ENCODE results near the gene SEC14L3. TPM values are rescaled to one million over a fixed set of nuclear protein-coding genes. Genes with fewer than 3 reads are reported as not detected.

Gene SEC14L3
- total RNA-seq, 1 experiment from 2014 or later: not detected

DNA sequence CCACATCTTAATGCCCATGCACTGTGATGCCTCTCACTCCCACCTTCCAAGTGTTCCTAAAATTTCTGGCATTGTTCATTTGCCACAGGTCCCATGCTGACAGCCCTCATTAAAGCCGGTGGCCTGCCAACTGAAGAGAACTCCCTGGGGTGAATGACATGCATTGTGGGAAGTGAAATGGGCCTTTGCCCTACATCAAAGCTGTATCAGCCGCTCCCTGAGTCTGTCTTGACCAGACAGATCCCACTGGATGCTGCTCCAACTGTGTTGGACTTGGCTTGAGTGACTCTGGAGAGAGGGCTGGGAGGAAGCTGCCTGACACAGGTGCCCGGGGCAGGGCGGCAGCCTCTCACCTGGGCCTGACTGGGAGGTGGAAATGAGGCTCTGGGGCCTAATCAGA, 42.4 kb upstream of the SEC14L3 start (continued):
- TF ChIP-seq, protein P1, sequence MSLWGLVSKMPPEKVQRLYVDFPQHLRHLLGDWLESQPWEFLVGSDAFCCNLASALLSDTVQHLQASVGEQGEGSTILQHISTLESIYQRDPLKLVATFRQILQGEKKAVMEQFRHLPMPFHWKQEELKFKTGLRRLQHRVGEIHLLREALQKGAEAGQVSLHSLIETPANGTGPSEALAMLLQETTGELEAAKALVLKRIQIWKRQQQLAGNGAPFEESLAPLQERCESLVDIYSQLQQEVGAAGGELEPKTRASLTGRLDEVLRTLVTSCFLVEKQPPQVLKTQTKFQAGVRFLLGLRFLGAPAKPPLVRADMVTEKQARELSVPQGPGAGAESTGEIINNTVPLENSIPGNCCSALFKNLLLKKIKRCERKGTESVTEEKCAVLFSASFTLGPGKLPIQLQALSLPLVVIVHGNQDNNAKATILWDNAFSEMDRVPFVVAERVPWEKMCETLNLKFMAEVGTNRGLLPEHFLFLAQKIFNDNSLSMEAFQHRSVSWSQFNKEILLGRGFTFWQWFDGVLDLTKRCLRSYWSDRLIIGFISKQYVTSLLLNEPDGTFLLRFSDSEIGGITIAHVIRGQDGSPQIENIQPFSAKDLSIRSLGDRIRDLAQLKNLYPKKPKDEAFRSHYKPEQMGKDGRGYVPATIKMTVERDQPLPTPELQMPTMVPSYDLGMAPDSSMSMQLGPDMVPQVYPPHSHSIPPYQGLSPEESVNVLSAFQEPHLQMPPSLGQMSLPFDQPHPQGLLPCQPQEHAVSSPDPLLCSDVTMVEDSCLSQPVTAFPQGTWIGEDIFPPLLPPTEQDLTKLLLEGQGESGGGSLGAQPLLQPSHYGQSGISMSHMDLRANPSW (CRISPR knock-in tag; conservative IDR thresholded peaks at IDR 0.05; ENCODE audit: low read depth): no peak
- no peak for TF ChIP-seq ATF1 (CRISPR knock-in tag; IDR thresholded peaks at IDR 0.05)
- TF ChIP-seq TCF7 (CRISPR knock-in tag; IDR thresholded peaks at IDR 0.05; ENCODE audit: low read depth): no peak
- no peak for TF ChIP-seq SOX15 (CRISPR knock-in tag; IDR thresholded peaks at IDR 0.05)
- TF ChIP-seq MXD4 (CRISPR knock-in tag; IDR thresholded peaks at IDR 0.05; ENCODE audit: borderline replicate concordance): no peak
- TF ChIP-seq, protein P2, sequence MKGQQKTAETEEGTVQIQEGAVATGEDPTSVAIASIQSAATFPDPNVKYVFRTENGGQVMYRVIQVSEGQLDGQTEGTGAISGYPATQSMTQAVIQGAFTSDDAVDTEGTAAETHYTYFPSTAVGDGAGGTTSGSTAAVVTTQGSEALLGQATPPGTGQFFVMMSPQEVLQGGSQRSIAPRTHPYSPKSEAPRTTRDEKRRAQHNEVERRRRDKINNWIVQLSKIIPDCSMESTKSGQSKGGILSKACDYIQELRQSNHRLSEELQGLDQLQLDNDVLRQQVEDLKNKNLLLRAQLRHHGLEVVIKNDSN (CRISPR knock-in tag; IDR thresholded peaks at IDR 0.05): no peak
- TF ChIP-seq ZNF671 (CRISPR knock-in tag; IDR thresholded peaks at IDR 0.05): no peak

DNA sequence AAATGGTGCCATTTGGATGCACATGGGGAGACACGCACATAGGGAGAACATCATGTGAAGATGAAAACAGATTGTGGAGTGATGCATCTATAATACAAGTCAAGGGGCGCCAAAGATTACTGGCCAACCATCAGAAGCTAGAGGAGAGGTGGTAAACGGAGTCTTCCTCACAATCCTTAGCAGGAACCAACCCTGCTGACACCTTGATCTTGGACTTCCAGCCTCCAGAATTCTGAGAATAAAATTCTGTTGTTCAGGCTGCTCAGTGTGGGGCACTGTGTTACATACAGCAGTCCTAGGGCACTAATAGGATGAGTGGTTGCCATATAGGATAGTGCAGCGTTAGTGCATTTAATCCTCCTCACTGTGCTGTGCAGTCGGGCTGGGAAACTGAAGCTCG, 41.6 kb upstream of the SEC14L3 start:
- CTCF ChIA-PET: interaction anchor here (0.5 kb wide), 1 partner anchor 740 kb away, joined by 3 read pairs; no protein-coding TSS in a partner anchor
- TF ChIP-seq, protein P3, sequence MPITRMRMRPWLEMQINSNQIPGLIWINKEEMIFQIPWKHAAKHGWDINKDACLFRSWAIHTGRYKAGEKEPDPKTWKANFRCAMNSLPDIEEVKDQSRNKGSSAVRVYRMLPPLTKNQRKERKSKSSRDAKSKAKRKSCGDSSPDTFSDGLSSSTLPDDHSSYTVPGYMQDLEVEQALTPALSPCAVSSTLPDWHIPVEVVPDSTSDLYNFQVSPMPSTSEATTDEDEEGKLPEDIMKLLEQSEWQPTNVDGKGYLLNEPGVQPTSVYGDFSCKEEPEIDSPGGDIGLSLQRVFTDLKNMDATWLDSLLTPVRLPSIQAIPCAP (CRISPR knock-in tag; IDR thresholded peaks at IDR 0.05): no peak
- TF ChIP-seq NFYB (CRISPR knock-in tag; conservative IDR thresholded peaks at IDR 0.05; ENCODE audit: low read depth) (no peak), OVOL2 (CRISPR knock-in tag; IDR thresholded peaks at IDR 0.05; ENCODE audit: borderline replicate concordance) (no peak), MYBL2 (CRISPR knock-in tag; IDR thresholded peaks at IDR 0.05) (no peak), TEAD1 (CRISPR knock-in tag; IDR thresholded peaks at IDR 0.05) (no peak), NFE2L1 (CRISPR knock-in tag; IDR thresholded peaks at IDR 0.05) (no peak)
- TF ChIP-seq, protein P4, sequence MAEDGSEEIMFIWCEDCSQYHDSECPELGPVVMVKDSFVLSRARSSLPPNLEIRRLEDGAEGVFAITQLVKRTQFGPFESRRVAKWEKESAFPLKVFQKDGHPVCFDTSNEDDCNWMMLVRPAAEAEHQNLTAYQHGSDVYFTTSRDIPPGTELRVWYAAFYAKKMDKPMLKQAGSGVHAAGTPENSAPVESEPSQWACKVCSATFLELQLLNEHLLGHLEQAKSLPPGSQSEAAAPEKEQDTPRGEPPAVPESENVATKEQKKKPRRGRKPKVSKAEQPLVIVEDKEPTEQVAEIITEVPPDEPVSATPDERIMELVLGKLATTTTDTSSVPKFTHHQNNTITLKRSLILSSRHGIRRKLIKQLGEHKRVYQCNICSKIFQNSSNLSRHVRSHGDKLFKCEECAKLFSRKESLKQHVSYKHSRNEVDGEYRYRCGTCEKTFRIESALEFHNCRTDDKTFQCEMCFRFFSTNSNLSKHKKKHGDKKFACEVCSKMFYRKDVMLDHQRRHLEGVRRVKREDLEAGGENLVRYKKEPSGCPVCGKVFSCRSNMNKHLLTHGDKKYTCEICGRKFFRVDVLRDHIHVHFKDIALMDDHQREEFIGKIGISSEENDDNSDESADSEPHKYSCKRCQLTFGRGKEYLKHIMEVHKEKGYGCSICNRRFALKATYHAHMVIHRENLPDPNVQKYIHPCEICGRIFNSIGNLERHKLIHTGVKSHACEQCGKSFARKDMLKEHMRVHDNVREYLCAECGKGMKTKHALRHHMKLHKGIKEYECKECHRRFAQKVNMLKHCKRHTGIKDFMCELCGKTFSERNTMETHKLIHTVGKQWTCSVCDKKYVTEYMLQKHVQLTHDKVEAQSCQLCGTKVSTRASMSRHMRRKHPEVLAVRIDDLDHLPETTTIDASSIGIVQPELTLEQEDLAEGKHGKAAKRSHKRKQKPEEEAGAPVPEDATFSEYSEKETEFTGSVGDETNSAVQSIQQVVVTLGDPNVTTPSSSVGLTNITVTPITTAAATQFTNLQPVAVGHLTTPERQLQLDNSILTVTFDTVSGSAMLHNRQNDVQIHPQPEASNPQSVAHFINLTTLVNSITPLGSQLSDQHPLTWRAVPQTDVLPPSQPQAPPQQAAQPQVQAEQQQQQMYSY (CRISPR knock-in tag; IDR thresholded peaks at IDR 0.05): no peak
- TF ChIP-seq, protein P5, sequence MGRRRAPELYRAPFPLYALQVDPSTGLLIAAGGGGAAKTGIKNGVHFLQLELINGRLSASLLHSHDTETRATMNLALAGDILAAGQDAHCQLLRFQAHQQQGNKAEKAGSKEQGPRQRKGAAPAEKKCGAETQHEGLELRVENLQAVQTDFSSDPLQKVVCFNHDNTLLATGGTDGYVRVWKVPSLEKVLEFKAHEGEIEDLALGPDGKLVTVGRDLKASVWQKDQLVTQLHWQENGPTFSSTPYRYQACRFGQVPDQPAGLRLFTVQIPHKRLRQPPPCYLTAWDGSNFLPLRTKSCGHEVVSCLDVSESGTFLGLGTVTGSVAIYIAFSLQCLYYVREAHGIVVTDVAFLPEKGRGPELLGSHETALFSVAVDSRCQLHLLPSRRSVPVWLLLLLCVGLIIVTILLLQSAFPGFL (CRISPR knock-in tag; IDR thresholded peaks at IDR 0.05; ENCODE audit: borderline replicate concordance): no peak
- TF ChIP-seq, protein P6, sequence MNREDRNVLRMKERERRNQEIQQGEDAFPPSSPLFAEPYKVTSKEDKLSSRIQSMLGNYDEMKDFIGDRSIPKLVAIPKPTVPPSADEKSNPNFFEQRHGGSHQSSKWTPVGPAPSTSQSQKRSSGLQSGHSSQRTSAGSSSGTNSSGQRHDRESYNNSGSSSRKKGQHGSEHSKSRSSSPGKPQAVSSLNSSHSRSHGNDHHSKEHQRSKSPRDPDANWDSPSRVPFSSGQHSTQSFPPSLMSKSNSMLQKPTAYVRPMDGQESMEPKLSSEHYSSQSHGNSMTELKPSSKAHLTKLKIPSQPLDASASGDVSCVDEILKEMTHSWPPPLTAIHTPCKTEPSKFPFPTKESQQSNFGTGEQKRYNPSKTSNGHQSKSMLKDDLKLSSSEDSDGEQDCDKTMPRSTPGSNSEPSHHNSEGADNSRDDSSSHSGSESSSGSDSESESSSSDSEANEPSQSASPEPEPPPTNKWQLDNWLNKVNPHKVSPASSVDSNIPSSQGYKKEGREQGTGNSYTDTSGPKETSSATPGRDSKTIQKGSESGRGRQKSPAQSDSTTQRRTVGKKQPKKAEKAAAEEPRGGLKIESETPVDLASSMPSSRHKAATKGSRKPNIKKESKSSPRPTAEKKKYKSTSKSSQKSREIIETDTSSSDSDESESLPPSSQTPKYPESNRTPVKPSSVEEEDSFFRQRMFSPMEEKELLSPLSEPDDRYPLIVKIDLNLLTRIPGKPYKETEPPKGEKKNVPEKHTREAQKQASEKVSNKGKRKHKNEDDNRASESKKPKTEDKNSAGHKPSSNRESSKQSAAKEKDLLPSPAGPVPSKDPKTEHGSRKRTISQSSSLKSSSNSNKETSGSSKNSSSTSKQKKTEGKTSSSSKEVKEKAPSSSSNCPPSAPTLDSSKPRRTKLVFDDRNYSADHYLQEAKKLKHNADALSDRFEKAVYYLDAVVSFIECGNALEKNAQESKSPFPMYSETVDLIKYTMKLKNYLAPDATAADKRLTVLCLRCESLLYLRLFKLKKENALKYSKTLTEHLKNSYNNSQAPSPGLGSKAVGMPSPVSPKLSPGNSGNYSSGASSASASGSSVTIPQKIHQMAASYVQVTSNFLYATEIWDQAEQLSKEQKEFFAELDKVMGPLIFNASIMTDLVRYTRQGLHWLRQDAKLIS (CRISPR knock-in tag; IDR thresholded peaks at IDR 0.05; ENCODE audit: borderline replicate concordance): no peak
- TF ChIP-seq, protein P7, sequence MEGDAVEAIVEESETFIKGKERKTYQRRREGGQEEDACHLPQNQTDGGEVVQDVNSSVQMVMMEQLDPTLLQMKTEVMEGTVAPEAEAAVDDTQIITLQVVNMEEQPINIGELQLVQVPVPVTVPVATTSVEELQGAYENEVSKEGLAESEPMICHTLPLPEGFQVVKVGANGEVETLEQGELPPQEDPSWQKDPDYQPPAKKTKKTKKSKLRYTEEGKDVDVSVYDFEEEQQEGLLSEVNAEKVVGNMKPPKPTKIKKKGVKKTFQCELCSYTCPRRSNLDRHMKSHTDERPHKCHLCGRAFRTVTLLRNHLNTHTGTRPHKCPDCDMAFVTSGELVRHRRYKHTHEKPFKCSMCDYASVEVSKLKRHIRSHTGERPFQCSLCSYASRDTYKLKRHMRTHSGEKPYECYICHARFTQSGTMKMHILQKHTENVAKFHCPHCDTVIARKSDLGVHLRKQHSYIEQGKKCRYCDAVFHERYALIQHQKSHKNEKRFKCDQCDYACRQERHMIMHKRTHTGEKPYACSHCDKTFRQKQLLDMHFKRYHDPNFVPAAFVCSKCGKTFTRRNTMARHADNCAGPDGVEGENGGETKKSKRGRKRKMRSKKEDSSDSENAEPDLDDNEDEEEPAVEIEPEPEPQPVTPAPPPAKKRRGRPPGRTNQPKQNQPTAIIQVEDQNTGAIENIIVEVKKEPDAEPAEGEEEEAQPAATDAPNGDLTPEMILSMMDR (IDR thresholded peaks at IDR 0.05): no peak
- TF ChIP-seq, protein P8, sequence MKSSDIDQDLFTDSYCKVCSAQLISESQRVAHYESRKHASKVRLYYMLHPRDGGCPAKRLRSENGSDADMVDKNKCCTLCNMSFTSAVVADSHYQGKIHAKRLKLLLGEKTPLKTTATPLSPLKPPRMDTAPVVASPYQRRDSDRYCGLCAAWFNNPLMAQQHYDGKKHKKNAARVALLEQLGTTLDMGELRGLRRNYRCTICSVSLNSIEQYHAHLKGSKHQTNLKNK (CRISPR knock-in tag; IDR thresholded peaks at IDR 0.05): no peak

More for the DNA sequence above, 41.6 kb upstream of the SEC14L3 start:
- POLR2A ChIA-PET: no interaction called here
- no peaks in the 10 kb centered on the region for H3K36me3 Mint-ChIP-seq
- H3K4me3 Mint-ChIP-seq: no peak overlapping the region
- DNase-seq (ENCODE audit: low spot score) (no peak), ATAC-seq (no peak)
- peaks cover 23% of the 10 kb centered on the region for H3K9me3 Mint-ChIP-seq
- H3K27ac Mint-ChIP-seq: no peak overlapping the region
- H3K4me1 Mint-ChIP-seq: no peaks in the 10 kb centered on the region
- H3K27me3 Mint-ChIP-seq (ENCODE audit: low read depth): peaks cover 2% of the 10 kb centered on the region; the same call in 1 of the 2 replicates

Measured in WTC11 (cell line).